HG03565 (cell line): ENCODE measurements around the gene AEBP1.

ENCODE experiments used
- ATAC-seq: cut with Tn5 transposase; IDR thresholded peaks from one replicate; pipeline ENCODE4 v1.9.1; 2021; ENCODE audit warnings: mild to moderate bottlenecking, moderate library complexity; ENCODE audit not compliant: unreplicated experiment

Gene AEBP1

DNA sequence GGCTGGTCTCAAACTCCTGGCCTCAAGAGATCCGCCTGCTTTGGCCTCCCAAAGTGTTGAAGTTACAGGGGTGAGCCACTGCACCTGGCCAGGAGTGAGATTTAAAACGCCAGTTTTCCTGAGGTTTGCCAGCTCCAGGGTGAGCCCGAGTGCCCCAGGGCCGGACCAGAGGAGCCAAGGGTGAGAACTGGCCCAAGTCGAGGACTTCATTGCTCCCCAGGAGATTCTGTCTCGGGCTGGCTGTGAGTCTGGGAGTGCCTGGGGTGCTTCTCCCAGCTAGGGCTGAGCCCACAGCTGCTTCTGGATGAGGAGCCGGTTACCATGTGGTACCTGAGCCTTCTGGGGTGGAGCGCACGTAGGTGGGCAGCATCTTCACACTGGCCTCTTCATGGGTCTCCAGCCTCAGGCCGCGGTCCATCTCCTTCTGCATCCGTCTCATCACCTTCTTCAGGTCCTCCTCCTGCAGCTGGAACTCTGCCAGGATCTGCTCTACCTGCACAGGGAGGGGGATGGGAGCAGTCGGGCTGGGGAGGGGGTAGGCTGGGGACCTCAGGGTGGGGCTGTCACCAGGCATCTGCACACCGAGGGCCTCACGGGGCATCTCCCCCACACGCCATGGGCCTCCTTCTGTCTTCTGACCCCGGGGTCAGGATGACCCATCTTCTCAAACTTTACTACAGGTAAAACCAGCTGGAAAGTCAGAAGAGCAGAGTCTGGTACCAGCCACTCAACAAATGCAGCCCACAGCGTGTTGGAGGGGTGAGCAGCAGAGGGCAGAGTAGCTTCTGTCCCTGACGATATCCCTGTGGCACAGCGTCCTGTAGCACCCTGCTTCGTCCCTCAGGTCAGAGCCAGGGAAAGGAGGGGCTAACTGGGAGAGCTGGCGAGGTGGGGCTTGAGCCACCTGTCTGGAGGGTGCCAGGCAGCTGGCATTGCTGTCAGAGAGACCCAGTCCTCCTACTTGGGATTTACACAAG, 49.1 kb downstream of the AEBP1 start:
- no peak for ATAC-seq

DNA sequence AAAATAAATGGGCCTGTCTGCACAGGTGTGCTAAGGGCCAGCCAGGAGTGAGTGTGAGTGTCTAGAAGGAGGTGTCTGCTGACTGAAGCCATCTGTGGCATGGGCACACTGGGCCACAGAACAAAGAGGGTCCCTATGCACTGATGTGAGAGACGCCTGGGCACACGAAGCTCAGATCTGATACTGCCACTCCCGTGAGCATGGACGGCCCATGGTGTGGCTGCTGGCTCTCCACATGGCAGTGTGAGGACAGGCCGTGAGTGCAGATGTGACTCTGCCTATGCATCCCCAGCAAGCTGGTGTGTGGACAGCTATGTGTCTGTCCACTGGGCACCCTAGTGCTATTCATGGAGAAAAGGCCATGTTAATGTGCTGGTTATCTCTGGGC, 49.8 kb downstream of the AEBP1 start:
- no peak for ATAC-seq

DNA sequence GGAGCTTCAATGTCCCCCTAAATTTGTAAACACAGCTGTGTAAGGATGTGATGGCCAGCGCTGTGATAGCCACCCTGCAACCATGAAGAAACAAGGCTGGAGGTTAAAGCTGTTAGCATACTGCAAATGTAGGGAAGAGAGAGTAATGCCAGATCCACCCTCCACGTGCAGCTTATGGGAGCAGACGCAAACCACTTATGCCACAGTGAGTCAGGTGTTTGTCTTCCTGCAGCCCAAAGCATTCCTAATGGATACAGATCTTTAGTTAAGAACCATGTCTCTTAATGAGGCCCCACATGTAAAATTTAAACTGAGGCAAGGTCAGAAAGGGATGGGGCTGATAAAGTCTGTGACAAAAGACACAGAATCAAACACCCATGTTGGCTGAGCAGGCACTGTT, 50.6 kb downstream of the AEBP1 start:
- no peak for ATAC-seq

DNA sequence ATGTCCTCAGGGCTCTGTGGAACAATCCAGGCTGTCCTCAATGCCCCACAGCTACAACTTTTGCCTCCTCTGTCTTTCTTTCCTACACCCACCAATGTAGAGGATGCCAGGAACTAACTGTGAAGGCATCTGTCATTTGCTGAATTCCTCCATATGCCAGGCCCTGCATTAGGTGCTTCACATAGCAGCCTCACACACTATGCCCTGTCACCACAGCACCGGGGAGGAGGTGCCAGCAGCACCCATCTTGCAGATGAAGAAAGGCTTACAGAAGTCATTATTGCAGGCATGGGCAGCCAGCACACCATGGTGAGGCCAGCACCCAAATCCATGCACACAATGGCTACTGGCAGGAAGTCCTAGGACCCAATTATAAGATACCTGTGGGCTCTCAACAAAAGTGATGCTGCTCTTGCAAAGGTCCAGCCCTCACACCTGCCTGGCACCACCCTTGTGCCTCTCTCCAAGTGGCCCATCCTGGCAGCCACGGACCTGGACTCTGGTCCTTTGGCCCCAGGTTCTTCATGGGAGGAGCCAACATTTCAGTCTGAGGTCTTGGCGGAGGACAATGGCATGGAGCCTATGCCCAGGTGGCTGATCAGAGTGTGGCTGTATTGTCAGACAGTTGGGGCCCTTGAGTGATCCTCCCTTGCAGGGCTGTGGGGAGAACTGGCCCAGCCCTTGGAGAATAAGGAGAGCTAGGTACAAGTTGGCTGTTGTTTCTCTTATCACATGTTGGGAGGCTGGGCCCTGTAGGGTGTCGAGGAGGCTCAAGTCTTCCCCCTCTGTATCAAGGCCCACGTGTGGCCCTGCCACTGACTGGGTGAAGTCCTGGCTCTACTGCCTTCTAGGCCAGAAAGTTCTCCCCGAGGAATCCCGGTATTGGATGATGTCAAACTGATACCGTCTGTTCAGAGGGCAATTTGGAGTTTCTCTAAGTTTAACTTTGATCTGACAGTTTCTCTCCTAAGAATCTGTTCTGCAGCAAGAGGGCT, 51.3 kb downstream of the AEBP1 start:
- ATAC-seq: no peak

DNA sequence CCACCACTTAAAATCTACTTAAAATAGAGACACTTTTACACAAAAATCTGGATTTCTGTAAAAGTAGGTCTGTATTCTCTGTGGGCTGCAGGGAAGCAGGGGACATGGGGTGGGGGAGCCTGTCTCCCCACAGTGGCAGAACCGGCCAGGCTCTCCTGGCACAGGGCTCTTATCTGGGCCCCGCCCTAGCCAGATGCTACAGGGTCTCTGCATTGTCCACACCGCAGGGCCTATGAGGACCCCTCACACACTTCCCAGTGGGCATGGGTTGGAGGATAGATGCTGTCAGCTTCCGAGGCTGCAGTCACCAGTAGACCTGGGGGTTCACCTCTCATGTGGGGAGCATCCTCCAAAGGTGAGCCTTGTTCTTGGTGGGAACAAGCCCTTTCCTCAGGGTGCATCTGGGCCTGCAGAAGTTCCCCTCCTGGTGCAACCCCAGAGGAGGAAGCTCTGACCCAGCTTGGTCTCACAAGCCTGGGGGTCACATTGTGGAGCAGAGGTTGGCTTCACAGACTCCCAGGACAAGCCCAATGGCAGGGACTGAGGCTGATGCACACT, 52.4 kb downstream of the AEBP1 start:
- no peak for ATAC-seq

DNA sequence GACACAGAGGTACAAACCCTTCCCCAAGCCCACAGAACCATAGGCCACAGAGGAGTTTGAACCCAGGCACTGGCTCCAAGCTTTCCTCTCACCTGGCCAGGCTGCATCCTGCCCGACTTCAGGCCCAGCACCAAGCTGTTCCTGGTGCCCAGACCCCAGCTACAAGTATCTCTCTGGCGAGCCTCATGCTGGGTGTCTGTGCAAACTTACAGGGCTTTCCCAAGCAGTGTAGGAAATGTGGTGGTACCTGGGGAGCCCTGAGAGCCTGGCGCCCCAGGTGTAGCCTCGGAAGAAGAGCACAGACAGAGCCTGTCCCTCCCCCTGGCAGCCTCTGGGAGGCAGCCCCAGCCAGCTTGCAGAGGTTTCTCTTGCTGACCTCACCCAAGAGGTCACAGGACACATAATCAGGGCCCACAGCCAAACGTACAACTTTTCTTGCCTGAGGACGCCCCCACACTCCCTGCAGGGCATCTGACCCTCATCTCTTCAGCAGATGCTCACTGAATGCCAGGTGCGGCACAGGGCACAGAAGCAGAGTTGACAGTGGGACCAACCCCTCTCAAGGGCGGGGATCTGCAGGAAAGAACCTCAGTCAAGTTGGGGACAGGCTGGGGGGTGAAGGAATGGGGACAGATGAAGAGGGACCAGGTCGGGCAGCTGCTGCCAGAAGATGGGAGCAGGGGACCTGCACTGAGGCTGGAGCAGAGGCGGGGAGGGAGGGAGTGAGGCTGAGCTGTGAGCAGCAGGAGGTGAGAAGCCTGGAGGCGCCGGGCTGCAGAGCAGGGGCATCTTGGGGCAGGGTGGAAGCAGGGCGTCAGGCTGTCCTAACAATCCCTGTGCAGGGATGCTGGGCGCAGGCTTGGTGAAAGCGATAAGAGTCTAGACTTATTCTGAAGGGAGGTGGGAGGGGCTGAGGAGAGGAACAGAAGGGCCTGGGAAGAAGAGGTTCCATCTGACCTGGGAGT, 53.3 kb downstream of the AEBP1 start:
- no peak for ATAC-seq

DNA sequence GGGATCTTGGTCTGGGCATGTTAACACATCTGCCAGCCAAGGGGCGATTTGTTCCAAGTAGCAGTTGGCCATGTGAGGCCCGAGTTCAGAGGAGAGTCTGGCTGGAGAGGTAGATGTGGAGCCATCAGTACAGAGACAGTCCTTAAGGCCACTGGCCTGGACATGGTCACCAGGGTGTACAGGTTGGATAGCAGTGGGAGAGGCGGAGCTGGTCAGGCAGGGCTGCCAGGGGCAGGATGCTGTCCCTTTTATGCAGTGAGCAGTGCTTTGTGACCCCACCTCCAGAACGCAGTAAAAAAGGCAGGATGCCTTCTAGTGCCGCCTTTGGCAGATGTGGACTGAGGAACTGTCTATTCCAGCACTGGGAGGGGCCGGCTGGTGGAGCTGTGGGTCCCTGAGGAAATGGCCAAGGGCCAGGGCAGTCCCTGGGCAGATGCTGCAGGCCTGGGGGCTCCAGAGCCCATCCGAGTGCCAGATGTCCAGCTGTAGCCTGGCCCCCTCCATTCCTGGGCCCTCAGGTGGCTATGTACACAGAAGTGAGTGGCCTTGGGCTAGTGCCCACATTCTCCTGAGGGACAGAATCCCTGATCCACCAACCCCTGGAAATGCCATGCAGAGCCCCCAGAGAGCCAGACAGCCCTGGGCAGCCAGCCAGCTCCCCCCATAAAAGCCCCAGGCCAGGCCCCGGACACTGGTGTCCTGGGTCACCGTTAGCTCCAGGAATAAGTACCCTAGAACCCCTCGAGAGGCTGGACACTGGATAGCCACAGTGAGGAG, 54.1 kb downstream of the AEBP1 start:
- no peak for ATAC-seq

DNA sequence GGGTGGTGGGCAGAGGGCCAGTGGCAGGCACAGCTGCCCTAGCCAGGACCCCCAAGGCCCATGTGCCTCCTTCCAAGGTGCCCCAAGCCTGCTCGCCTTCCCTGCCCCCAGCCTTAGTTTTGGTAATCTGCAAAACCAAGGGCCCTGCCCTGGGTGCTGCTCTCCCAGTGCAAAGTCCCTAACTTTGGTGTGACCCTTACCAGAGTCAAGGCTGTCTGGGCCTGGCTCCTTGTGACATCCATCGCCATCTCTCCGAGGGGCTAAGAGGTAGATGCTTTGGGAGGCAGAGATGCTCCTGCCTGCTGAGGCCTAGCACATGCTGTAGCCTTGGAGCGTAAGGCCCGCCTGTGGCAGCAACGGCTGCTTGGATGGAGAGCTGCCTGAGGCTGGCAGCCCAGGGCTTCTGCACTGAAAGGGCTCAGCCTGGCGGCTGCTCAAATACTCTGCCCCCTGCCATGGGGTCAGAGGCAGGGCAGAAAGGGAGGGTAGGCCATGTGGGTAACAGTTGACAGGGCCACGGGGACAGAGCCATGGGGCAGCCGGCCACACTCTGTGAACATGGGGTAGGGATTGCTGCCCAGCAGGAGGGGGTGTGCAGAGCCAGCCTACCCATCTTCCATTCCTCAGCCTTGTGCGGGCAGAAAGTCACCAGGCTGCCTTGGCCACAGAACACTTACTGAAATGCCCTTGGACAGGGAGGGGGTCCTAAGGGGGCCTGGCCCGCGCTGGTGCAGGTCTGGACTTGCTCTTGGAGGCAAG, 54.9 kb downstream of the AEBP1 start:
- ATAC-seq: no peak

DNA sequence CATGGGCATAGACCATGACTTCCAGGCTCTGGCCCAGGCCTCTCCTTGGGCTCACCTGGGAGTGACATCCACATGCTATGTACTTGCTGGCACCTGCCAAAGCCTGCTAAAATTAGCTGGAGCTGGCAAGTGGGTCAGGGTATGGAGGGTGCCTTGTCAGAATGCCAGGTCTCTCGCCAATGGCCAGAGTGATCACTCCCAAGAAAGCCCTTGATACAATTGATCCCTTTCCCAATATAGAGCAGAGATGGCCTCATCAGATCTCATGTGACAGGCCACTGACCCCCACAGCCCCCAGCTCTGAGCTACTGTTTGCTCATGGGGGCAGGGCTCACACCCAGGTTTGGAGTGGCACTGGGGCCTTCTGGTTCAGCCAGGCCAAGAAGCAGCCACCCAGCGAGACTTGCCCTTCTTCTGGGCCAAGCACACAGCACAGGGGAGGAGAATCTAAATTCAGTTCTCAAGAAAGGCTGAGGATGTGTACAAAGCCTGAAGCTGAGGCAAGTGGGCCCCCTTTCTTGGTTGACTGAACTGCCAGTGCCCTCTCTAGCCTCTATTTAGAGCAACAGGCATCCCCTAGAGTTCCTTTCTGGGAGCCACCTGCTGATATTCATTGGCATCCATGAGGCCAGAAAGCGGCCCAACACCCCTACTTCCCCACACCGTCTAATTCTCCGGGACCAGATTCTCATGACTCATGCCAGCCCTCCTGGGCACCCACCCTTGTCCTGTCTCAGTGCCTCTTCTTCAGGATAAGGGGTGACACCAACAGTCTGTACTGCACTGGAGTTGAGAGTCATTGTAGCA, 55.9 kb downstream of the AEBP1 start:
- no peak for ATAC-seq

DNA sequence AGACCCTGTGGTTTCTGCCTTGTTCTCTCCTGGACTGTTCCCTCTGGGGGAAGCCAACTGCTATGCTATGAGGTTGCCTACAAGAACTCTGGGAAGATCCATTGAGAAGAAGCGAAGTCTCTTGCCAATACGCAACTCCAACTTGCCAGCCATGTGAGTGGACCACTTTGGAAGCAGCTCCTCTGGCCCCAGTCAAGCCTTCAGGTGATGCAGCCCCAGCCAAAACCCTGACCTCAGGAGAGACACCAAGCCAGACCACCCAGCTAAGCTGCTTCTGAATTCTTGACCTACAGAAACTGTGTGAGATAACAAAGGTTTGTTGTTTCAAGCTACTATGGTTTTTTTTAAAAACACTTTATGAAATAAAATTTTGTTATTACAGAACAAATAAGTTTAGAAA, 57.2 kb downstream of the AEBP1 start:
- ATAC-seq: no peak

DNA sequence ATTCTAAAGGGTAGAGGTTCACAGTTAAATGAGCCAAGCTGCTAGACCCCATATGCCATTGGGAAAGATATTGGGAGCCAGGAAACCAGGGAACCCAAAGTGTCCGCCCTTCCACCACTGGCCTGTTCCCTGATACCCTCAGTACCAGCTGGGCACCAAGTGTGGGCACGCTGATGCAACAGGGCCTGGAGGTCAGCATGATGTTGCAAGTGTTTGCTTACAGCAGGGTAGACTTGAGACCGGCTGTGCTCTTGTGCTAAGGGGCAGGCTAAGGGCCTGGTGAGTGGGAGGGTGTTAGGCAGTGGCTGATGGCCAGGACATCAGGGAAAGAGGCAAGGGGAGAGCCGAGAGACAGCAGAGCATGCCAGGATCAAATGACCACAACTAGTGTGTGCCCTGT, 58.0 kb downstream of the AEBP1 start:
- ATAC-seq: no peak

DNA sequence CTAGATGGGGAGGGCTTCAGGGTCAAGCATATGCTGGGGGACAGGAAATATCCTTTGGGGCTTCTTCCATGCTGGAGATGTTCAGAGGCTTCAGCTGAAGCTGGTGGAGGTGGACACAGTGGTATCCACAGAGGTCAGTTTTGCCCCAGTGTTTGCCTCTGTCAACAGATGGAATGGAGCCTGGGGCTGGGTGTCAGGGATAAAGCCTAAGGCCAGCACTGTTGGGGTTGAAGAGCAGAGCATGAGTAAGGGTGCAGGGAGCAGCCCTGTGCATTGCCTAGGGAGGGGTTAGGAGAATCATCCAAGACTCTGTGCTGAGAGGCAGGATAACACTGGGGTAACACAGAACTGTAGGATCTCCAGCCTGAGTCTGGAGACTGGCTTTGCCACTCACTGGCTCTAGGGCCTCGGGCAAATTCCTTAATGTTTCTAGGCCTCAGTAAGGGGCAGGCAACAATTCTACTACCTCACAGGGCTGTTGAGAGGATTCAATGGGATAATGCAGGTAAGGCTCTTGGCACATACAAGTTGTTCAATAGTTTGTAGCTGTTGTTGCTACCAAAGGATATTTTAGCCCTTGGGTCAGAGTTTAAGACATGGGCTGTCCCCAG, 58.7 kb downstream of the AEBP1 start:
- no peak for ATAC-seq

DNA sequence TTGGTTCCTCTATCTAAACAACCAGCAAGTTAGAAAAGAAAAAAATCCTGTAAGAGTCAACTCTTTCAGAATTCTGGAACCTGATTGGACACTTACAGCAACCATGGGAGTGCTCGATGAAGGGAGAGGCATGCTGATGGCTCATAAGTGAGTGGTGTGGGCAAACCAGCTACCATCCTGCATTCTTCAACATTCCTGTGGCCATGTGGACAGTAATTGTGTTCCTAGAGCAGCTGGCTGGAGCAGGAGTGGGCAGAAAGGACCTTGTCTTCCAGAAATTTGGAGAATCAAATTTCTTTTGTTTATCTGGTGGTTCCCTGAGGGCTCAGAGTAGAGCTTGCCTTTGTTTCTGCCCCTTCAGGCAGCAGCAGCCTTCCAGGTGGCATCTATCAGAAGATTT, 59.4 kb downstream of the AEBP1 start:
- no peak for ATAC-seq
